ENCODE data around the gene GNAI2. TPM values are rescaled to one million over a fixed set of nuclear protein-coding genes. Genes with fewer than 3 reads are reported as not detected.

The GNAI2 gene
- total RNA-seq, 4 donors from 2014 or later, result 123 to 325 (median 173) TPM

GRCh38 chr3:50194128-50194902 lies 41.7 kb upstream of the GNAI2 start:
- Histone ChIP-seq H3K9me3 (no peaks in the 10 kb centered on the region), H3K4me3 (no peak overlapping the region), H3K36me3 (no peaks in the 10 kb centered on the region), H3K27me3 (peaks cover 15 to 17% of the 10 kb centered on the region in 2 donors), H3K4me1 (peaks cover 0 to 7% of the 10 kb centered on the region in 2 donors), H3K27ac (no peak overlapping the region)
- DNase-seq, result peak; percentile 67 to 75
- intact Hi-C loops (cut with DNase I; ENCODE audit: low total_unique reads), result loop anchor here (5.0 kb wide), 2 partner anchors 33 to 83 kb away; partner anchors contain the start of gene LSMEM2
- no peak for TF ChIP-seq POLR2A (IDR thresholded peaks at IDR 0.05)
- TF ChIP-seq CTCF (IDR thresholded peaks at IDR 0.05), result peak; percentile 74 to 93 (median 87)

GRCh38 chr3:50194903-50195500 lies 41.0 kb upstream of the GNAI2 start:
- intact Hi-C loops (cut with DNase I; ENCODE audit: low total_unique reads), result loop anchor here (5.0 kb wide), 2 partner anchors 32 to 82 kb away; partner anchors contain the start of gene LSMEM2
- H3K27ac ChIP-seq, result no peak overlapping the region
- H3K4me1 ChIP-seq, result peaks cover 0 to 7% of the 10 kb centered on the region in 2 donors
- no peak for DNase-seq
- H3K9me3 ChIP-seq, result no peaks in the 10 kb centered on the region
- TF ChIP-seq POLR2A (IDR thresholded peaks at IDR 0.05) (no peak), CTCF (IDR thresholded peaks at IDR 0.05) (no peak)
- H3K4me3 ChIP-seq, result no peak overlapping the region
- peaks cover 15 to 17% of the 10 kb centered on the region in 2 donors for H3K27me3 ChIP-seq
- no peaks in the 10 kb centered on the region for H3K36me3 ChIP-seq

DNA sequence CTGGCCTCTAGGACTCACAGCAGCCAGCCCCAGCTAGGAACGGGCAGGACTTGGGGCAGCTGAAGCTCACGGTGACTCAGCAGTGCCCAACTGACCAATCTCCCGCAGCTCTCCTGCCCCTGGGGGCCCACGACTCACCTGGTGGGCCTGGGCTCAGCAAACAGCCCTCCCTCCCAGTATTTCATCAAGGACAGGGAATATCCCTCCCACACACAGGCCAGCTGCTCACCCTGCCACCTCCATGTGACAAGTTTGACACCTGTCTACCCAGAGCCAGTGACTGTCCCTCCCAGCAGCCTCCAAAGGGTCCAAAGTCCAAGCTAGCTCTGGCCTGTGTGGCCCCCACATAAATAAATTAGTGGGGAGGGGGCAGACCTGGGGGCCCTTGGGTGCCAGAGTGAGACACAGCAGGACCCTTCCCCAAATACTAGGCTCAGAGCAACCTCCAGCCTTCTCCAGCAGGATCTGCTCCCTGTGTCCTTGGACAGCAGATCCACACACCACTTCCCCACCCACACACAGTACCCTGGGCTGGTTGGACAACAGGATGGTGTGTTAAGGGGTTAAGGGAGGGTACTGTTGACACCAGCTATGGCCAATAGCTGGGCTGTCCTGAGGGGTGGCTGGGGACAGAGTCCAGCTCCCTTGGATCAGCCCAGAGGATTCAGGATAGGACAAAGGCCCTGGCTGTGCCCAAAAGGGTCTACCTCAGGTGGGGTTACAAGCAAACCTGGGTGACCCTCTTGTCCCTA lies 40.3 kb upstream of the GNAI2 start:
- H3K9me3 ChIP-seq, result no peaks in the 10 kb centered on the region
- peaks cover 0 to 7% of the 10 kb centered on the region in 2 donors for H3K4me1 ChIP-seq
- no peak for DNase-seq
- H3K4me3 ChIP-seq, result no peak overlapping the region
- TF ChIP-seq CTCF (IDR thresholded peaks at IDR 0.05) (no peak), POLR2A (IDR thresholded peaks at IDR 0.05) (no peak)
- intact Hi-C loops (cut with DNase I; ENCODE audit: low total_unique reads), result no loop called here
- no peaks in the 10 kb centered on the region for H3K36me3 ChIP-seq
- H3K27ac ChIP-seq, result no peak overlapping the region
- peaks cover 15 to 17% of the 10 kb centered on the region in 2 donors for H3K27me3 ChIP-seq

- no peak for DNase-seq
- Histone ChIP-seq H3K9me3 (no peaks in the 10 kb centered on the region), H3K36me3 (no peaks in the 10 kb centered on the region), H3K27me3 (peaks cover 15 to 17% of the 10 kb centered on the region in 2 donors), H3K4me3 (no peak overlapping the region), H3K27ac (no peak overlapping the region), H3K4me1 (peaks cover 0 to 7% of the 10 kb centered on the region in 2 donors)
- intact Hi-C loops (cut with DNase I; ENCODE audit: low total_unique reads), result no loop called here
- TF ChIP-seq POLR2A (IDR thresholded peaks at IDR 0.05), result no peak
- no peak for TF ChIP-seq CTCF (IDR thresholded peaks at IDR 0.05)
Observed at GRCh38 chr3:50196253-50196801, 39.7 kb upstream of the GNAI2 start.
